GM10248 (cell line): ENCODE measurements around the gene HSDL1.
A peak's percentile ranks its signal among the peaks of the same experiment; 100 is the strongest.

Source experiments
- CTCF ChIA-PET: fragments of 300-600 bp; sonication (Branson Sonifier 250); formaldehyde crosslinking; extraction: SDS; loops from one replicate; lab custom pipeline; 2021; ENCODE audit warnings: antibody characterized with exemption; lab: Yijun Ruan, JAX
- POLR2A ChIA-PET: fragments of 350-650 bp; sonication (Branson Sonifier 250); formaldehyde crosslinking; extraction: SDS; loops from one replicate; lab custom pipeline; 2020; ENCODE audit warnings: antibody characterized with exemption; lab: Yijun Ruan, JAX
- DNase-seq: peaks from one replicate; pipeline ENCODE4 v3.0.0; 2012; ENCODE audit errors: extremely low spot score
- TF ChIP-seq, protein P1 (sequence below): IDR thresholded peaks from 2 replicates; pipeline ENCODE4 v1.5.1; 2012; ENCODE audit warnings: mild to moderate bottlenecking, low read depth; ENCODE audit errors: extremely low read depth, missing control alignments, control extremely low read depth

Gene HSDL1

GRCh38 chr16:84143784-84144199 is 1.2 kb downstream of the HSDL1 start:
- TF ChIP-seq, protein P1, sequence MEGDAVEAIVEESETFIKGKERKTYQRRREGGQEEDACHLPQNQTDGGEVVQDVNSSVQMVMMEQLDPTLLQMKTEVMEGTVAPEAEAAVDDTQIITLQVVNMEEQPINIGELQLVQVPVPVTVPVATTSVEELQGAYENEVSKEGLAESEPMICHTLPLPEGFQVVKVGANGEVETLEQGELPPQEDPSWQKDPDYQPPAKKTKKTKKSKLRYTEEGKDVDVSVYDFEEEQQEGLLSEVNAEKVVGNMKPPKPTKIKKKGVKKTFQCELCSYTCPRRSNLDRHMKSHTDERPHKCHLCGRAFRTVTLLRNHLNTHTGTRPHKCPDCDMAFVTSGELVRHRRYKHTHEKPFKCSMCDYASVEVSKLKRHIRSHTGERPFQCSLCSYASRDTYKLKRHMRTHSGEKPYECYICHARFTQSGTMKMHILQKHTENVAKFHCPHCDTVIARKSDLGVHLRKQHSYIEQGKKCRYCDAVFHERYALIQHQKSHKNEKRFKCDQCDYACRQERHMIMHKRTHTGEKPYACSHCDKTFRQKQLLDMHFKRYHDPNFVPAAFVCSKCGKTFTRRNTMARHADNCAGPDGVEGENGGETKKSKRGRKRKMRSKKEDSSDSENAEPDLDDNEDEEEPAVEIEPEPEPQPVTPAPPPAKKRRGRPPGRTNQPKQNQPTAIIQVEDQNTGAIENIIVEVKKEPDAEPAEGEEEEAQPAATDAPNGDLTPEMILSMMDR: no peak
- ChIA-PET CTCF (interaction anchor here (0.8 to 2.2 kb wide), 2 partner anchors 28 to 43 kb away, joined by 3 to 6 read pairs; partner anchors contain the start of genes MBTPS1 and TAF1C), POLR2A (no interaction called here)
- DNase-seq: no peak

DNA sequence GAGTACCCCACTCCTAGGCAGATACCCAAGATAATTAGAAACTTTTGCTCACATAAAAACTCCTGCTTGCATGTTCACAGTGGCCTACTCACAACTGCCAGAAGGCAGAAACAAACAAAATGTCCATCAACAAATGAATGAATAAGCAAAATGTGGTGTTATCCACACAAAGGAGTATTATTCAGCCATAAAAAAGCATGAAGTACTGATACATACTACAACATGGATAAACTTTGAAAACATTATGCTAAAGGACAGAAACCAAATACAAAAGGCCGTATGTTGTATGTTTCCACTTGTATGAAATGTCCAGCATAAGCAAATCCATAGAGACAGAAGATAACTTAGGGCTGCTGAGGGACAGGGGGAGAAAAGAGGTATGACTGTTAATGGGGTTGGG is 1.9 kb downstream of the HSDL1 start:
- TF ChIP-seq, protein P1: no peak
- ChIA-PET CTCF (interaction anchor here (2.1 kb wide), 1 partner anchor 44 kb away, joined by 7 read pairs; the partner anchor contains the start of gene TAF1C), POLR2A (no interaction called here)
- no peak for DNase-seq

DNA sequence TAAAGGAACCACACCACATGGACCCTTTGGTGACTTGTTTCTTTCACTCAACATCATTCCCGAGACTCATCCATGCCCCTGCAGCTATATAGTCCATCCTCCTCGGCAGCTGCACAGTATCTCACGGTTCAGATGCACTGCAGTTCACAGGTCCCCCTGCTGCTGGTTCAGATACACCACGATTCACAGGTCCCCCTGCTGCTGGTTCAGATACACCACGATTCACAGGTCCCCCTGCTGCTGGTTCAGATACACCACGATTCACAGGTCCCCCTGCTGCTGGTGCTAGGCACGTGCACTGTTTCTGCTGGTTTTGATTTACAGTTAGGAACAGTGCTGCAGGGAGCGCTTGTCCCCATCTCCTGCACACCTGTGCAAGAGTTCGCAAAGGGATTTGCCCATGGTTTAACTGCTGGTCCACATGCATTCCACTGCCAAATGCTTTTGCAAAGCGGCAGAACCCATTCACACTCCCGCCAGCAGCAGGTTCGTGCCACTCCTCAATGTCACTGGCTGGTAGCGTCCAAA is 3.8 kb downstream of the HSDL1 start:
- TF ChIP-seq, protein P1: no peak
- DNase-seq: no peak
- ChIA-PET CTCF (interaction anchor here (0.7 to 2.1 kb wide), 6 partner anchors 9 to 365 kb away, joined by 3 to 7 read pairs (median 3); partner anchors contain the start of genes MBTPS1 and TAF1C), POLR2A (interaction anchor here (0.7 kb wide), 1 partner anchor 36 kb away, joined by 3 read pairs; no protein-coding TSS in a partner anchor)

GRCh38 chr16:84139628-84140258 is 5.2 kb downstream of the HSDL1 start:
- DNase-seq: no peak
- POLR2A ChIA-PET: interaction anchor here (1.7 kb wide), 1 partner anchor 23 kb away, joined by 5 read pairs; the partner anchor contains the start of gene MBTPS1
- TF ChIP-seq, protein P1: no peak
- CTCF ChIA-PET: interaction anchor here (1.6 to 2.4 kb wide), 3 partner anchors 23 to 55 kb away, joined by 7 to 9 read pairs (median 9); partner anchors contain the start of genes MBTPS1 and TAF1C

GRCh38 chr16:84138824-84139627 is 6.0 kb downstream of the HSDL1 start:
- peak; percentile 76 for DNase-seq
- POLR2A ChIA-PET: interaction anchor here (1.7 kb wide), 1 partner anchor 22 kb away, joined by 5 read pairs; the partner anchor contains the start of gene MBTPS1
- TF ChIP-seq, protein P1: no peak
- CTCF ChIA-PET: interaction anchor here (1.6 to 2.4 kb wide), 3 partner anchors 22 to 54 kb away, joined by 7 to 9 read pairs (median 9); partner anchors contain the start of genes MBTPS1 and TAF1C

GRCh38 chr16:84138500-84138823 is 6.5 kb downstream of the HSDL1 start:
- CTCF ChIA-PET: interaction anchor here (1.3 to 2.4 kb wide), 4 partner anchors 21 to 54 kb away, joined by 3 to 9 read pairs (median 8); partner anchors contain the start of genes MBTPS1 and TAF1C
- POLR2A ChIA-PET: interaction anchor here (1.7 kb wide), 1 partner anchor 22 kb away, joined by 5 read pairs; the partner anchor contains the start of gene MBTPS1
- TF ChIP-seq, protein P1: no peak
- DNase-seq: no peak
